Thymus (tissue), 11 donors: ENCODE measurements around the gene ARMC9. TPM values are rescaled to one million over a fixed set of nuclear protein-coding genes. Genes with fewer than 3 reads are reported as not detected.

Experiments
- DNase-seq, 9 donors: peaks; one replicate each; pipeline ENCODE4 v3.0.0-alpha.2; 2013; ENCODE audit warnings: low spot score in 9 of 9, low read depth in 6 of 9, missing footprints in 1 of 9
- H3K27ac ChIP-seq, 2 donors: one replicate each; pipeline ENCODE4 v1.5.1; 2013; ENCODE audit warnings: control low read depth in 1 of 2, low read depth in 1 of 2, low read length in 1 of 2, mild to moderate bottlenecking in 1 of 2, moderate library complexity in 1 of 2
- H3K27me3 ChIP-seq, 2 donors: one replicate each; pipeline ENCODE4 v1.5.1; 2013; ENCODE audit warnings: low read length in 1 of 2; ENCODE audit not compliant: control insufficient read depth in 2 of 2, insufficient read depth in 1 of 2
- H3K36me3 ChIP-seq, 2 donors: one replicate each; pipeline ENCODE4 v1.5.1; 2013; ENCODE audit warnings: low read length in 1 of 2, mild to moderate bottlenecking in 1 of 2, moderate library complexity in 1 of 2; ENCODE audit not compliant: control insufficient read depth in 2 of 2, insufficient read depth in 2 of 2
- H3K4me1 ChIP-seq, 2 donors: one replicate each; pipeline ENCODE4 v1.5.1; 2013; ENCODE audit warnings: low read length in 2 of 2; ENCODE audit not compliant: control insufficient read depth in 2 of 2, insufficient read depth in 2 of 2
- H3K4me3 ChIP-seq, 2 donors: one replicate each; pipeline ENCODE4 v1.5.1; 2013; ENCODE audit warnings: low read length in 2 of 2, control low read depth in 1 of 2, mild to moderate bottlenecking in 1 of 2
- H3K9me3 ChIP-seq, 2 donors: one replicate each; pipeline ENCODE4 v1.5.1; 2013; ENCODE audit warnings: low read length in 1 of 2, mild to moderate bottlenecking in 1 of 2; ENCODE audit not compliant: control insufficient read depth in 2 of 2, insufficient read depth in 1 of 2
- WGBS: extraction: QIAGEN DNeasy Blood & Tissue Kit; methylation state at CpG from one replicate; pipeline ENCODE4 v1.1.7; 2013; 5-methylcytosine and 5-hydroxymethylcytosine counted together
- polyA plus RNA-seq: library from polyadenylated mRNA; stranded (reverse); fragments of 200-250 nt; gene quantifications from one replicate; pipeline ENCODE4 v1.2.3, GENCODE V29; 2013
- total RNA-seq: library from RNA; stranded (reverse); fragments of 120-200 nt; gene quantifications from one replicate; pipeline ENCODE4 v1.2.4, GENCODE V29; 2013
- donor health status: healthy.

ARMC9 gene
- total and polyA plus RNA-seq, 2 donors: 5.4 to 5.7 TPM

- 62% methylated on average over 12 of the region's 12 CpGs for WGBS
- Histone ChIP-seq H3K27me3 (no peaks in the 10 kb centered on the region), H3K36me3 (no peaks in the 10 kb centered on the region), H3K9me3 (no peaks in the 10 kb centered on the region), H3K4me3 (no peak overlapping the region), H3K27ac (no peak overlapping the region), H3K4me1 (peaks cover 0 to 4% of the 10 kb centered on the region in 2 donors)
- DNase-seq: peak in 1 of 9 donors; percentile 13
Observed at GRCh38 chr2:231181860-231182512, 16.4 kb upstream of the ARMC9 start.

GRCh38 chr2:231182513-231182899 is 15.9 kb upstream of the ARMC9 start:
- no peaks in the 10 kb centered on the region for H3K36me3 ChIP-seq
- H3K4me3 ChIP-seq: no peak overlapping the region
- H3K4me1 ChIP-seq: peaks cover 0 to 4% of the 10 kb centered on the region in 2 donors
- no peak for DNase-seq
- no peaks in the 10 kb centered on the region for H3K27me3 ChIP-seq
- no peaks in the 10 kb centered on the region for H3K9me3 ChIP-seq
- 94% methylated on average over 8 of the region's 8 CpGs for WGBS
- no peak overlapping the region for H3K27ac ChIP-seq

GRCh38 chr2:231183851-231184250 is 14.6 kb upstream of the ARMC9 start:
- DNase-seq: no peak
- no peak overlapping the region for H3K27ac ChIP-seq
- peaks cover 0 to 1% of the 10 kb centered on the region in 2 donors for H3K9me3 ChIP-seq
- H3K36me3 ChIP-seq: no peaks in the 10 kb centered on the region
- 96% methylated on average over 8 of the region's 8 CpGs for WGBS
- H3K27me3 ChIP-seq: peaks cover 2 to 8% of the 10 kb centered on the region in 2 donors
- no peak overlapping the region for H3K4me3 ChIP-seq
- H3K4me1 ChIP-seq: peaks cover 0 to 4% of the 10 kb centered on the region in 2 donors

- Histone ChIP-seq H3K27ac (no peak overlapping the region), H3K9me3 (peaks cover 0 to 4% of the 10 kb centered on the region in 2 donors), H3K27me3 (peaks cover 2 to 12% of the 10 kb centered on the region in 2 donors), H3K4me3 (no peak overlapping the region), H3K4me1 (peaks cover 0 to 4% of the 10 kb centered on the region in 2 donors), H3K36me3 (no peaks in the 10 kb centered on the region)
- WGBS: 96% methylated on average over 4 of the region's 4 CpGs
- DNase-seq: no peak
Observed at GRCh38 chr2:231184319-231184718, 14.1 kb upstream of the ARMC9 start.

GRCh38 chr2:231185050-231185725 is 13.2 kb upstream of the ARMC9 start:
- no peaks in the 10 kb centered on the region for H3K4me1 ChIP-seq
- no peaks in the 10 kb centered on the region for H3K36me3 ChIP-seq
- H3K27ac ChIP-seq: no peak overlapping the region
- peaks cover 0 to 4% of the 10 kb centered on the region in 2 donors for H3K9me3 ChIP-seq
- 96% methylated on average over 11 of the region's 11 CpGs for WGBS
- peaks cover 5 to 21% of the 10 kb centered on the region in 2 donors for H3K27me3 ChIP-seq
- no peak for DNase-seq
- no peak overlapping the region for H3K4me3 ChIP-seq

GRCh38 chr2:231185886-231186285 is 12.5 kb upstream of the ARMC9 start:
- peaks cover 0 to 2% of the 10 kb centered on the region in 2 donors for H3K4me1 ChIP-seq
- no peaks in the 10 kb centered on the region for H3K36me3 ChIP-seq
- 83% methylated on average over 4 of the region's 4 CpGs for WGBS

GRCh38 chr2:231186325-231186724 is 12.1 kb upstream of the ARMC9 start:
- H3K4me3 ChIP-seq: no peak overlapping the region
- peaks cover 0 to 3% of the 10 kb centered on the region in 2 donors for H3K4me1 ChIP-seq
- H3K27me3 ChIP-seq: peaks cover 6 to 32% of the 10 kb centered on the region in 2 donors
- WGBS: 98% methylated on average over 7 of the region's 7 CpGs
- H3K36me3 ChIP-seq: no peaks in the 10 kb centered on the region
- no peak for DNase-seq
- H3K9me3 ChIP-seq: peaks cover 0 to 4% of the 10 kb centered on the region in 2 donors
- no peak overlapping the region for H3K27ac ChIP-seq

More at GRCh38 chr2:231185886-231186285, 12.5 kb upstream of the ARMC9 start:
- DNase-seq: no peak
- Histone ChIP-seq H3K4me3 (no peak overlapping the region), H3K27me3 (peaks cover 6 to 28% of the 10 kb centered on the region in 2 donors), H3K9me3 (peaks cover 0 to 4% of the 10 kb centered on the region in 2 donors), H3K27ac (no peak overlapping the region)

- 92% methylated on average over 18 of the region's 18 CpGs for WGBS
- Histone ChIP-seq H3K9me3 (peaks cover 0 to 4% of the 10 kb centered on the region in 2 donors), H3K27me3 (peaks cover 6 to 48% of the 10 kb centered on the region in 2 donors), H3K27ac (no peak overlapping the region), H3K4me3 (no peak overlapping the region), H3K36me3 (no peaks in the 10 kb centered on the region), H3K4me1 (peaks cover 0 to 3% of the 10 kb centered on the region in 2 donors)
- no peak for DNase-seq
Observed at GRCh38 chr2:231187736-231188505, 10.5 kb upstream of the ARMC9 start.
